GM19324 (cell line): ENCODE measurements around the gene DTX2.
"Not testable (repeated sequence)": the region's sequence is repeated elsewhere in the genome, so short reads cannot be mapped to it uniquely, and the experiment has no call there.

Experiments used
- ATAC-seq: cut with Tn5 transposase; IDR thresholded peaks from one replicate; pipeline ENCODE4 v1.9.1; 2021; ENCODE audit warnings: mild to moderate bottlenecking, moderate library complexity; ENCODE audit not compliant: unreplicated experiment, low FRiP score

DTX2 gene

DNA sequence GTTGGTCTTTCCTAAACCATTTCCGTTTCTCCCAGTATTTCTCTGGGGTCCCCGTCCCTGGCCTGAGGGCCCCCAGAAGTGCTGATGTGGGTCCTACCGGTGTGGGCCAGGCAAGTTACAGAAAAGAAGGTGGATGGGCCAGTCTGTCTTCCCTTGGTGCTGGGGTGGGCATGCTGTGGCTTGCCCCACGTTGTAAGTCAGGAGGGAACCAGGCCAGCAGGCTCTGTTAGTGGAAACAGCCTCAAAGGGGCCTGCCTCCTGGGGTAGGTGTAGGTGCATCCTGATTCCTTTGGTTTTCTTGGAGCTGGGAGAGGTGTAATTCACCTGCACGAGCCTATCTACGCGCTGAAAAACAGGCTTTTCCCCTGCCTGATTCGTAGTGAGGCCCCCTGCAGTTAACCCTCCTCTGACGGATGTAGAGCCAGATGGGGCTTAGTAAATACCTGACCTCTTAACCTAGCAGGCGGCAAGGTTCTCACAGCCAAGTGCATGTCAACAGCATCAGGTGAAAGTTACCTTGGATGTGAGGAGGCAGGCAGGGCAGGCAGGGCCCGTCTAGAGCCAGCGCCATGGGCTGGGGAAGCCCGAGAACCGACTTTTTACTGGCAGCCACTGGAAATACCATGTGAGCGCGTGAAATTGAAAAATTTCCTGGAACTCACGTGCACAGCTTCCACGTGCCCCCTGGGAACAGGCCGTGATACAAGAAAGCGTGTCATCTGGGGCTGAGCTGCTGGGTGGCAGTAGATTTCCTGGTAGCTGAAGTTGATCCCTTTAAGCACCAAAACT lies 24.5 kb downstream of the DTX2 start:
- not testable (repeated sequence) for ATAC-seq

DNA sequence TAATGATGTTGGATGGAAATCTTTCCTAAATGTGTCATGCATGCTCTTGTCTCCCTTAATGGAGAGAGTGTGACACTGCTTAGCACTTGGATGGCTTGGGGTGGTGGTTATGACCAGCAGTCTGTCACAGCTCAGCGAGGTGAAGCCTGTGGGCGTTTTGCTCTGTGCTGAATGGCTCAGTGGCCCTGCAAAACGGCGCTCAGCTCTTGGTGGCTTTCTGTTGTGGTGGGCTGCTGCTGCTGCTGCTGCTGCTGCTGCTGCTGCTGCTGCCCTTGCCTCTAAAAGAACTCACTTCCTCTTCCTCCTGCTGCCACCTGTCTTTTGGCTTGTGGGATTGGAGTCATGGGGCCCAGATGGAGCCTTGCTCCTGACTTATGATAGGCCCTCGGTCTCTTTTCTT lies 25.1 kb downstream of the DTX2 start:
- ATAC-seq: peak; percentile 96

DNA sequence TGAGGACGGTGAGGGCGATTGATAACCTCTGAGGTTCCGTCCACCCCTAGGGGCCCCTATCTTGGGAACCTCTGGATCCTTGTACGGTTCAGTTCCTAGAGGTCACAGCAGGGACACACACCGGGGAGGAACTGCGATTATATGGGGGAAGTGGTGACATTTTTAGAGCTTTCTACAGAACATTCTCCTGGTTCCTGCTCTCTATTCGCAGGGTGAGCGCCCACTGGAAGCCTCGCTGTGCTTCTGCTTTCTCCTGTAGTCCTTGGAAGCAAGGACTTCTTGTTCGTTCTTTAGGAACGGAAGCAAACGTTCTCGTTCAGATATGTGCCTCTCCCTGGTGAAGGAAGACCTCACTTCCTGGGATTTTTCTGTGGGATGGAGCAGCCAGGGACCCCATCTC lies 26.5 kb downstream of the DTX2 start:
- ATAC-seq: not testable (repeated sequence)

- not testable (repeated sequence) for ATAC-seq
Observed at GRCh38 chr7:76492139-76492538, 30.6 kb downstream of the DTX2 start.

- not testable (repeated sequence) for ATAC-seq
Observed at GRCh38 chr7:76495717-76496116, 34.2 kb downstream of the DTX2 start.

DNA sequence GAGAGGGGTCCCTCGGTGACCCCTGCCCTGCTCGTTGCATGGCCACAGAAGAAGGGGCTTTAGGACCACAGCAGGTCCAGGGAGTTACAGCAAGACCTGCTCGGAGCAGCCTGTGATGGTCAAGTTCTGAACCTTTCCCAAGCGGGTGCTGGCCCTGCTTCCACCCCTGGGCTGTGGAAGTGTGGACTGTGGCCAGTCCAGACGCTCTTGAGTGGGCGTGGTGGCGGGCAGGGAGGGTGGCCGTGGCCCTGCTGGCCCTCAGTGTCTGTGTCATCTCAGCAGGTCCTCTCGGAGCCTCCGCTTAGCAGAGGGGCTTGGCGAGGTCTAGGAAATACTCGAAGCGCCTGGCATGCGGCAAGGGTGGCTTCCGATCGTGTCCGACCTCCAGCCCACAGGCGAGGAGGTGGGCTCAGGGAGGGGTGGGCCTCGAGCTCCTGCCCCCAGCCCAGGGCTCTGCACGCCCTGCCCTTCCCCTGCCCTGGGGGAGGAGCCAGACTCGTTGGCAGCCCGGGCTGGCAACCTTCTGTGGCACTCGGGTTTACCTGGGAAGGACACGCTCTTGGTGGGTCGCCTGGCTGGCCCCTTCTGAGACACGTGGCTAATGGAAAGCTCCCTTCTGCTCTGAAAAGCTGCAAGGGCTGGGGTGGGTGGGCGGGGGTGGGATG lies 36.5 kb downstream of the DTX2 start:
- ATAC-seq: not testable (repeated sequence)

DNA sequence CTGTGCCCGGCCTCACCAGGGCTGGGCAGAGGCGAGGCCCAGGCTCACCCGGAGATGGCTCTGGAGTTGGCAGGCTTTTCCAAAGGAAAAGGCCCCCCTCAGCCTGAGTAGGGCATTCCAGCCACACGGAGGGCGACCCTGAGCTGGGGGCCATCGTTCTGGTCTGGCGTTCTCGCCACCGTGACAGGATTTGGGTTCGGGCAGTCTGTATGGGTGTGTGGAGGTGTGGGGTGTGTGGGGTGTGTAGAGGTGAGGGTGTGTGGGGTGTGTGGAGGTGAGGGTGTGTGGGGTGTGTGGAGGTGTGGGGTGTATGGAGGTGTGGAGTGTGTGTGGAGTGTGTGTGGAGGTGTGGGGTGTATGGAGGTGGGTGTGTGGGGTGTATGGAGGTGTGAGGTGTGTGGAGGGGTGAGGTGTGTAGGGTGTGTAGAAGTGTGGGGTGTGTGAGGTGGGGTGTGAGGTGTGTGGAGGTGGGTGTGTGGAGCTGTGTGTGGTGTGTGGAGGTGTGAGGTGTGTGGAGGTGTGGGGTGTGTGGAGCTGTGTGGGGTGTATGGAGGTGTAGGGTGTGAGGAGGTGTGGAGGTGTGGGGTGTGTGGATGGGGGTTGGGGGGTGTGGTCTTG lies 37.2 kb downstream of the DTX2 start:
- ATAC-seq: not testable (repeated sequence)

- ATAC-seq: not testable (repeated sequence)
Observed at GRCh38 chr7:76499201-76499923, 37.9 kb downstream of the DTX2 start.

DNA sequence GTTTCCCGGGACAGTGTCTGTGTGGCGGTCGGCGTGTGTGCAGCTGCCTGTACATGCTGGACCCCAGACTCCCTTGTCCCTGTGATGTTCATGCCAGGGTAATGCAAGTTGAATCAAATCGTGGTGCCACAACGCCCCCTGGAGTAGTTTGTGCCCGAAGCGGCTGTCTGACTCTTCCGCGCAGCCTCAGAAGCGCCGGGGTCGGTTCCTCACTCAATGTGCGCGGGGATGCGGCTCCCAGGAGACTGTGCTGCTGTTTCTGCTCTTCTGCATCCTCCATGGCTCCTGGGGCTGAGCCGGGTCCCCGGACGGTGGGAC lies 38.4 kb downstream of the DTX2 start:
- ATAC-seq: not testable (repeated sequence)

DNA sequence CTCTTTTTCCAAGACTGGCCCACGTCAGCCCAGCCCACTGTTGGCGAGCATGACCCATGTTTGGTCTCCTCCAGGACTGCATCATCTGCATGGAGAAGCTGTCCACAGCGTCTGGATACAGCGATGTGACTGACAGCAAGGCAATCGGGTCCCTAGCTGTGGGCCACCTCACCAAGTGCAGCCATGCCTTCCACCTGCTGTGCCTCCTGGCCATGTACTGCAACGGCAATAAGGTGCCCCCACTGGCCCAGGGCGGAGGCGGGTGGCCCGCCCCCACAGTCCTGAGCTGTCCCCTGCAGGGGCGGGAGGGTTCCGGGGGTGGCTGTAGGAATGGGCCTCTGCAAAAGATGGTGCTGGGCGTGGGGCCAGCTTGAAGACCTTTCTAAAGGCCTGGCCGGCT lies 40.7 kb downstream of the DTX2 start:
- ATAC-seq: not testable (repeated sequence)

DNA sequence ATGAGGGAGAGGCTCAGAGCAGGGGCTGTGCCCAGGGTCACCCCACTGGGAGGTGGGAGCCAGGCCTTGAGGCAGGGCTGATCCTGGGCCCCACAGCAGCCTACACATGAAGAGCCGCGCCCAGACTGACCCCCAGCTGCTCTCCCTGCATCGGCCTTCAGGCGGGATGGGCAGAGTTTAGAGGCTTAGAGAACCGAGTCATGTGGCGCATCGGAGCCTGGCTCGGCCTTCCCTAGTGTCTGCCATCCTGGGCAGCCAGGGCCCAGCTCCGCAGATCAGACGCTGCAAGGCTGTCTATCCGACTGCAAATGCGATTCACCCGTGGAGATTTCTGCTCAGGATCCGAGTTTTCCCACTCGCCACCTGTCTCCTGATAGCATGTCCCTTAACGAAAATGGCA lies 41.3 kb downstream of the DTX2 start:
- ATAC-seq: not testable (repeated sequence)

DNA sequence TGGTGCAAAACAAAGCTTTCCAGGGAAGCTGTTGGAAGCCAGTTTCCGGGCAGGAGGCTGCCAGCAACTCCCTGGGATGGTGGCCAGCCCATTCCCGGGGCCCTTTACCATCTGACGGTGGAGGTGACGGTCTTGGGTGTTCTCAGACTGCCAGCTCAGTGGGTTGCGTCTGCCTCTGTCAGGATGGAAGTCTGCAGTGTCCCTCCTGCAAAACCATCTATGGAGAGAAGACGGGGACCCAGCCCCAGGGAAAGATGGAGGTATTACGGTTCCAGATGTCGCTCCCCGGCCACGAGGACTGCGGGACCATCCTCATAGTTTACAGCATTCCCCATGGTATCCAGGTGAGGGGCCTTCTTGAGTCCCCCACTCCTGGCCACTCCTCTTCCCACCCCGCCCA lies 41.7 kb downstream of the DTX2 start:
- not testable (repeated sequence) for ATAC-seq

DNA sequence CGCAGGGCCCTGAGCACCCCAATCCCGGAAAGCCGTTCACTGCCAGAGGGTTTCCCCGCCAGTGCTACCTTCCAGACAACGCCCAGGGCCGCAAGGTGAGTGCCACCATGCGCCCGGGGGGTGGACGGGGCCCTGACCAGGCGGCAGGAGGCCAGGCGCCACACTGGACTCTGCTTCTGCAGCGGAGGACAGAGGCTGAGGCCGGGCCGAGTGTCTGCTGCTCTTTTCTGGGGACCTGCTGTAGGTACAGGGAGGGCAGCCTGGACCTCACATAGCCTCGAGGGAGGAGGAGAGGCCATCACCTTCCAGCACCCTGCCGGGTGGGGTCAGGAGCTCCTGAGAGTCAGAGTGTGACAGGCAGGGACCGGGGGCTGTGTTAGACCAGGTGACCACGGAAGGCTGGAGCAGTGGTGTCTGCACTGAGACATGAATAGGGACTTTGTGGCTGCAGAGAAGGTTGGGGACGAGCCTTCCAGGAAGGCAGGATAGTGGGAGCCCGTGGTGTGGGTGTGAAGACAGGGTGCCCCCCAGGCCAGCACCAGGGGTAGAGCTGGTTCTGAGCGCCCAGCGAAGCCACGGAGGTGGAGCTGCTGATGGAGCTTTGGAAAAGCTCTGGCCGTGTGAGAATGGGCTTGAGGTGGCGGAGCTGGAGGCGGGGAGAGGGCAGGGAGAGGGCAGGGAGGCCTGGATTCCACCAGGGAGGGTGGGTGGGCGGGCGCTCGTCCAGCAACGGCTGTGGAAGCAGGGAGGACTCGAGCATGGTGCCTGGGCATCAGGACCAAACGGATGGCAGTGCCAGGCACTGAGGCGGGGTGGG lies 43.0 kb downstream of the DTX2 start:
- ATAC-seq: not testable (repeated sequence)

GRCh38 chr7:76505168-76506080 lies 43.9 kb downstream of the DTX2 start:
- no peak for ATAC-seq

- no peak for ATAC-seq
Observed at GRCh38 chr7:76506081-76506440, 44.6 kb downstream of the DTX2 start.

DNA sequence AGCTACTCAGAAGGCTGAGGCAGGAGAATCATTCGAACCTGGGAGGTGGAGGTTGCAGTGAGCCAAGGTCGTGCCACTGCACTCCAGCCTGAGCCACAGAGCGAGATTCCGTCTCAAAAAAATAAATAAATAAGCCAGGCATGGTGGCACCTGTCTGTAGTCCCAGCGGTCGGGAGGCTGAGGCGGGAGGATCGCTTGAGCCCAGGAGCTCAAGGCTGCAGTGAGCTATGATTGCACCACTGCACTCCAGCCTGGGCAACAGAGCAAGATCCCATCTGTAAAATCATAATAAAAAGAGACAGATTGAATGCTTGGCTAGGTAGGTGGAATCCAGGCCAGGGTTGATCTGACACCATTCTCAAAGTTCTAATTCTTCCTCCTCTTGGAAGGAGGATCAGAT lies 45.1 kb downstream of the DTX2 start:
- not testable (repeated sequence) for ATAC-seq

- ATAC-seq: no peak
Observed at GRCh38 chr7:76507723-76508406, 46.4 kb downstream of the DTX2 start.
